NCI-H1436 (cell line): ENCODE measurements around the gene TLE4.

Experiments
- DNase-seq: peaks from one replicate; lab custom pipeline; 2025; lab: John Stamatoyannopoulos, UW

Gene TLE4

GRCh38 chr9:79693750-79694149 is 122.0 kb downstream of the TLE4 start:
- no peak for DNase-seq

GRCh38 chr9:79694208-79694607 is 122.4 kb downstream of the TLE4 start:
- DNase-seq, result no peak

- no peak for DNase-seq
Measured at GRCh38 chr9:79694676-79695400, 123.1 kb downstream of the TLE4 start.

- no peak for DNase-seq
Measured at GRCh38 chr9:79695531-79696175, 123.9 kb downstream of the TLE4 start.

GRCh38 chr9:79698967-79699366 is 127.2 kb downstream of the TLE4 start:
- no peak for DNase-seq

GRCh38 chr9:79699479-79699878 is 127.7 kb downstream of the TLE4 start:
- no peak for DNase-seq

- no peak for DNase-seq
Measured at GRCh38 chr9:79700607-79701360, 129.0 kb downstream of the TLE4 start.

GRCh38 chr9:79701651-79702050 is 129.9 kb downstream of the TLE4 start:
- no peak for DNase-seq

- DNase-seq, result no peak
Measured at GRCh38 chr9:79705704-79706103, 133.9 kb downstream of the TLE4 start.

GRCh38 chr9:79706512-79706911 is 134.7 kb downstream of the TLE4 start:
- DNase-seq, result no peak

- DNase-seq, result no peak
Measured at GRCh38 chr9:79707589-79707988, 135.8 kb downstream of the TLE4 start.

GRCh38 chr9:79708541-79708940 is 136.8 kb downstream of the TLE4 start:
- DNase-seq, result no peak

- DNase-seq, result no peak
Measured at GRCh38 chr9:79709743-79710674, 138.2 kb downstream of the TLE4 start.

GRCh38 chr9:79711874-79712273 is 140.1 kb downstream of the TLE4 start:
- DNase-seq, result no peak

GRCh38 chr9:79719021-79719420 is 147.3 kb downstream of the TLE4 start:
- DNase-seq, result no peak

GRCh38 chr9:79719989-79720388 is 148.2 kb downstream of the TLE4 start:
- DNase-seq, result no peak

- DNase-seq, result no peak
Measured at GRCh38 chr9:79731171-79731890, 159.6 kb downstream of the TLE4 start.

- DNase-seq, result no peak
Measured at GRCh38 chr9:79735023-79735779, 163.4 kb downstream of the TLE4 start.

GRCh38 chr9:79736051-79736450 is 164.3 kb downstream of the TLE4 start:
- DNase-seq, result no peak

- DNase-seq, result no peak
Measured at GRCh38 chr9:79741381-79741780, 169.6 kb downstream of the TLE4 start.
